Loucy (cell line): Measurements from ENCODE around the gene ZNF407.

Experiments
- H2AFZ ChIP-seq: fragments of 200-600 bp; sonication (generic); 2 replicates; pipeline ENCODE4 v1.6.0; 2016; ENCODE audit warnings: antibody characterized with exemption, mild to moderate bottlenecking, low read length, moderate library complexity
- H3F3A ChIP-seq: fragments of 200-600 bp; 2 replicates; pipeline ENCODE4 v1.6.0; 2016; ENCODE audit warnings: antibody characterized with exemption, low read depth, mild to moderate bottlenecking
- H3K27me3 ChIP-seq: fragments of 200-600 bp; sonication (generic); 2 replicates; pipeline ENCODE4 v1.6.1; 2014; ENCODE audit warnings: low read length, mild to moderate bottlenecking; ENCODE audit not compliant: insufficient read depth, poor library complexity, severe bottlenecking
- H3K36me3 ChIP-seq: fragments of 200-600 bp; sonication (generic); 2 replicates; pipeline ENCODE4 v1.6.1; 2016; ENCODE audit warnings: low read length; ENCODE audit not compliant: insufficient read depth
- H3K4me1 ChIP-seq: fragments of 200-600 bp; sonication (generic); 2 replicates; pipeline ENCODE4 v1.5.1; 2014; ENCODE audit warnings: low read length, mild to moderate bottlenecking; ENCODE audit not compliant: insufficient read depth, poor library complexity, severe bottlenecking
- H3K4me2 ChIP-seq: fragments of 200-600 bp; sonication (generic); 2 replicates; pipeline ENCODE4 v1.6.0; 2014; ENCODE audit warnings: antibody characterized with exemption, low read length, low read depth, mild to moderate bottlenecking; ENCODE audit not compliant: poor library complexity, severe bottlenecking
- H3K4me3 ChIP-seq: fragments of 200-600 bp; sonication (generic); 2 replicates; pipeline ENCODE4 v1.5.1; 2014; ENCODE audit warnings: low read length, mild to moderate bottlenecking, mixed read lengths; ENCODE audit not compliant: poor library complexity, severe bottlenecking
- H3K79me2 ChIP-seq: fragments of 200-600 bp; sonication (generic); 2 replicates; pipeline ENCODE4 v1.6.1; 2014; ENCODE audit warnings: low read length; ENCODE audit not compliant: insufficient read depth
- H3K9ac ChIP-seq: fragments of 200-600 bp; sonication (generic); 2 replicates; pipeline ENCODE4 v1.6.0; 2014; ENCODE audit warnings: mild to moderate bottlenecking, low read depth, low read length, moderate library complexity; ENCODE audit not compliant: poor library complexity, severe bottlenecking
- H3K9me2 ChIP-seq: fragments of 200-600 bp; sonication (generic); replicated peaks from 2 replicates; pipeline ENCODE4 v1.6.1; 2016; ENCODE audit warnings: low read depth, low read length, mixed read lengths
- H3K9me3 ChIP-seq: fragments of 200-600 bp; sonication (generic); 2 replicates; pipeline ENCODE4 v1.6.1; 2014; ENCODE audit warnings: mild to moderate bottlenecking, antibody characterized with exemption, low read length, low read depth; ENCODE audit not compliant: insufficient read depth
- H4K20me1 ChIP-seq: fragments of 200-600 bp; sonication (generic); 2 replicates; pipeline ENCODE4 v1.6.0; 2014; ENCODE audit warnings: antibody characterized with exemption, low read length, mild to moderate bottlenecking; ENCODE audit not compliant: insufficient read depth, poor library complexity, severe bottlenecking
- CTCF ChIP-seq: fragments of 200-600 bp; sonication (generic); conservative IDR thresholded peaks from 2 replicates; pipeline ENCODE4 v1.5.1; 2014; ENCODE audit warnings: mild to moderate bottlenecking, antibody characterized with exemption, low read length
- EZH2phosphoT487 ChIP-seq: fragments of 200-600 bp; IDR thresholded peaks from 2 replicates; pipeline ENCODE4 v1.6.1; 2018; ENCODE audit warnings: antibody characterized with exemption, mild to moderate bottlenecking, moderate library complexity, borderline replicate concordance

ZNF407 gene

DNA sequence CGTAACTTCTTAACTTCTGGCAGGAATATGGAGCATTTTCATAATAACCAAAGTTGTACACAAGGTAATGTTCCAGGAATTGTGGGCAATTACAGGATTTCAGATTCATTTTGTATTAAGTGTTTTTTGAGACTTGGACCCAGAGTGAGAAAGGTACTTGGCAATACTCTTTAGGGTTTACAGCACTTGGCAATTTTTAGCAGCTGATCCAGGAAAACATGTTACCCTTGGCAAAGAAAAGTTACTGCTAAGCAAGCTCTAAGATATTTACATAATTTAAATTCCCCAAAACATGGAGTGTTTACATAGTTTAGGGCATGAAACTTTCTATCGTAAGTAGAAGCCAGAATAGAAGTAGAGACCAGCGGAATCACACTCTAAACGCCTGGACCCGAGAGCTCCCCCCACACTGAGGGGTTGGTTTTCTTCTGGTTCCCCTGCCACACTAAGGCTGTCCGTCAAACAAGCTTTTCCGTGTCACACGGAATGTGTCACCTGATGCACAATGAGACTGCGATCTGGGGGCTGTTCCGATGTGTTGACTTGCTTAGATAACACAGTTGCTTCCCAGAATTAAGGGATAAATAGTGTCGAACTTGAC is 434.1 kb downstream of the ZNF407 start:
- no peaks in the 10 kb centered on the region for H3K79me2 ChIP-seq
- H3K27me3 ChIP-seq: no peaks in the 10 kb centered on the region
- H3K36me3 ChIP-seq: no peaks in the 10 kb centered on the region
- no peaks in the 10 kb centered on the region for H3K9me3 ChIP-seq
- no peak for TF ChIP-seq CTCF
- TF ChIP-seq EZH2phosphoT487: no peak
- no peaks in the 10 kb centered on the region for H3F3A ChIP-seq
- no peak overlapping the region for H3K9ac ChIP-seq
- no peaks in the 10 kb centered on the region for H3K9me2 ChIP-seq
- no peaks in the 10 kb centered on the region for H3K4me1 ChIP-seq
- no peaks in the 10 kb centered on the region for H4K20me1 ChIP-seq
- no peak overlapping the region for H2AFZ ChIP-seq
- no peak overlapping the region for H3K4me2 ChIP-seq
- H3K4me3 ChIP-seq: no peak overlapping the region

DNA sequence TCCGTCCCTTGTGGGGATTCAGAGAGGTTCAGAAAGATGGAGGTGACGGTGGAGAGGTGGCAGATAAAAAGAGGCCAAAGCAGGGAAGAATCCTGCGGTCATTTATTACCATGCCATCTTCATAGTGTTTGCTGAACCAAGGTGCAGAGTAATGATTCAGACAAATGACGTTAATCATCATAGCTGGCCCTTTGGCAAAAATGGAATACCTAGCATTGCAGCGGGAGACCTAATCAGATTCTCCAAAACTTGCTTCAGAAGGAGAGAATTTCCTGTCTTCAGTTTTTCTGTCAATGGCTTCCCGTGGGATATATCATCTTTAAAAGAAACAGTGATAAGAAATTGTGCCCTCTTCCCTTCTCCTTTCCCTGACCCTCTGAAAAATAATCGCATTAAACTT is 435.8 kb downstream of the ZNF407 start:
- no peaks in the 10 kb centered on the region for H4K20me1 ChIP-seq
- no peak overlapping the region for H3K9ac ChIP-seq
- no peaks in the 10 kb centered on the region for H3K9me2 ChIP-seq
- no peak overlapping the region for H2AFZ ChIP-seq
- no peak overlapping the region for H3K4me3 ChIP-seq
- H3K4me2 ChIP-seq: no peak overlapping the region
- H3K27me3 ChIP-seq: no peaks in the 10 kb centered on the region
- no peaks in the 10 kb centered on the region for H3K4me1 ChIP-seq
- H3K36me3 ChIP-seq: no peaks in the 10 kb centered on the region
- H3K9me3 ChIP-seq: no peaks in the 10 kb centered on the region
- H3F3A ChIP-seq: no peaks in the 10 kb centered on the region
- TF ChIP-seq CTCF (no peak), EZH2phosphoT487 (no peak)
- H3K79me2 ChIP-seq: no peaks in the 10 kb centered on the region

DNA sequence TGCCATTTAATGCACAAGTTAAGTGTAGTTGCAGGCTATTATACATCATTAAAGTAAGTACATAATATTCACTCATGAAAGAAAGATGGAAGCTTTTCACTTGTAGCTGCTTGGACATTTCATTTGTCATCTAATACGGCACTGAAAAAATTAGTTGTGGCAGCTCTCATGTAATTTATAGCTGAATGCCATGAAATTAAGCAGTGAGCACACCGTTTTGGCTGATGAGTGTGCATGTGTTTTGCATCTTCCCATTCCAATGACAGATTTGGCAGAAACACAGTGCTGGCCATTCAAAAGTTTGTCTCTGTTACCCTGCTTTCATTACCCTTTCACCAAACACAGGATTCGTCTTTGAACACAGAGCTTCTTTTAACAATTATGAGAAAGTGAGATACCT is 437.3 kb downstream of the ZNF407 start:
- Histone ChIP-seq H3K9me2 (no peaks in the 10 kb centered on the region), H3K36me3 (no peaks in the 10 kb centered on the region), H3K9ac (no peak overlapping the region), H2AFZ (no peak overlapping the region), H3K4me1 (no peaks in the 10 kb centered on the region), H3K79me2 (no peaks in the 10 kb centered on the region), H3K4me3 (no peak overlapping the region), H3K27me3 (no peaks in the 10 kb centered on the region), H3K9me3 (no peaks in the 10 kb centered on the region), H4K20me1 (no peaks in the 10 kb centered on the region), H3F3A (no peaks in the 10 kb centered on the region), H3K4me2 (no peak overlapping the region)
- TF ChIP-seq CTCF (no peak), EZH2phosphoT487 (no peak)
